Measurements from ENCODE around the gene FAM149A.

FAM149A gene

DNA sequence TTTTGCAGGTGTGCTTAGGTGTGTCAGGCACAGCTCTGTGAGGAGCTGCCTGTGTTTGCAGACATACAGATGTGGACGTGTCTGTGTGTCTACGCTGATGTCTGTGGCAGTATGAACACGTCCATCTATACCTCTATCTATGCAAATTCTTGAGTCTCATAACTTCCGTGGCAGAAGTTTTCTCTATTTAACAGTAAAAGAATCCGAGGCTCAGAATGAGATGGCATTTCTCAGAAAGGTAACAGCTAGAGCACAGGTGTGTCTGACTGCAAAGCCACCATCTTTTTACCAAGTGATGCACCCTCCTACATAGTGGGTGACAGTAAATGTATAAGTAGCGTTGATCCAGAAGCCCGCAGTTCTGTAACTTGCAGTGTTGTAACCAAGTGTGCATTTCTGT is 47.0 kb downstream of the FAM149A start:
- TF ChIP-seq, protein P1, sequence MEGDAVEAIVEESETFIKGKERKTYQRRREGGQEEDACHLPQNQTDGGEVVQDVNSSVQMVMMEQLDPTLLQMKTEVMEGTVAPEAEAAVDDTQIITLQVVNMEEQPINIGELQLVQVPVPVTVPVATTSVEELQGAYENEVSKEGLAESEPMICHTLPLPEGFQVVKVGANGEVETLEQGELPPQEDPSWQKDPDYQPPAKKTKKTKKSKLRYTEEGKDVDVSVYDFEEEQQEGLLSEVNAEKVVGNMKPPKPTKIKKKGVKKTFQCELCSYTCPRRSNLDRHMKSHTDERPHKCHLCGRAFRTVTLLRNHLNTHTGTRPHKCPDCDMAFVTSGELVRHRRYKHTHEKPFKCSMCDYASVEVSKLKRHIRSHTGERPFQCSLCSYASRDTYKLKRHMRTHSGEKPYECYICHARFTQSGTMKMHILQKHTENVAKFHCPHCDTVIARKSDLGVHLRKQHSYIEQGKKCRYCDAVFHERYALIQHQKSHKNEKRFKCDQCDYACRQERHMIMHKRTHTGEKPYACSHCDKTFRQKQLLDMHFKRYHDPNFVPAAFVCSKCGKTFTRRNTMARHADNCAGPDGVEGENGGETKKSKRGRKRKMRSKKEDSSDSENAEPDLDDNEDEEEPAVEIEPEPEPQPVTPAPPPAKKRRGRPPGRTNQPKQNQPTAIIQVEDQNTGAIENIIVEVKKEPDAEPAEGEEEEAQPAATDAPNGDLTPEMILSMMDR (IDR thresholded peaks at IDR 0.05; ENCODE audit: low read length) = no peak
- no peak for TF ChIP-seq EZH2 (optimal IDR thresholded peaks at IDR 0.05; ENCODE audit: low read depth, low read length)
- TF ChIP-seq EZH2phosphoT487 (IDR thresholded peaks at IDR 0.05; ENCODE audit: low read length) = no peak
- Histone ChIP-seq H3K4me1 (ENCODE audit: low read length) (no peaks in the 10 kb centered on the region), H3K4me3 (ENCODE audit: low read length) (no peak overlapping the region), H3K36me3 (replicated peaks; ENCODE audit: insufficient read depth, low read length) (no peaks in the 10 kb centered on the region), H3K9me3 (replicated peaks; ENCODE audit: insufficient read depth, low read length) (no peaks in the 10 kb centered on the region), H3K4me2 (ENCODE audit: low read depth, low read length) (no peak overlapping the region), H4K20me1 (ENCODE audit: insufficient read depth, low read length) (no peaks in the 10 kb centered on the region), H3K27me3 (replicated peaks; ENCODE audit: insufficient read depth, low read length) (no peaks in the 10 kb centered on the region), H3K9me2 (replicated peaks; ENCODE audit: insufficient read depth, low read length) (no peaks in the 10 kb centered on the region), H3K79me2 (ENCODE audit: low read length) (no peaks in the 10 kb centered on the region), H2AFZ (ENCODE audit: low read length) (no peak overlapping the region), H3K27ac (ENCODE audit: low read length) (peak overlapping the region; percentile 53; the same call in 1 of the 2 replicates), H3K9ac (ENCODE audit: low read length) (no peak overlapping the region), H3F3A (ENCODE audit: insufficient read depth, low read length) (peaks cover 3% of the 10 kb centered on the region; the same call in 1 of the 2 replicates)
- DNase-seq = peak; percentile 44

DNA sequence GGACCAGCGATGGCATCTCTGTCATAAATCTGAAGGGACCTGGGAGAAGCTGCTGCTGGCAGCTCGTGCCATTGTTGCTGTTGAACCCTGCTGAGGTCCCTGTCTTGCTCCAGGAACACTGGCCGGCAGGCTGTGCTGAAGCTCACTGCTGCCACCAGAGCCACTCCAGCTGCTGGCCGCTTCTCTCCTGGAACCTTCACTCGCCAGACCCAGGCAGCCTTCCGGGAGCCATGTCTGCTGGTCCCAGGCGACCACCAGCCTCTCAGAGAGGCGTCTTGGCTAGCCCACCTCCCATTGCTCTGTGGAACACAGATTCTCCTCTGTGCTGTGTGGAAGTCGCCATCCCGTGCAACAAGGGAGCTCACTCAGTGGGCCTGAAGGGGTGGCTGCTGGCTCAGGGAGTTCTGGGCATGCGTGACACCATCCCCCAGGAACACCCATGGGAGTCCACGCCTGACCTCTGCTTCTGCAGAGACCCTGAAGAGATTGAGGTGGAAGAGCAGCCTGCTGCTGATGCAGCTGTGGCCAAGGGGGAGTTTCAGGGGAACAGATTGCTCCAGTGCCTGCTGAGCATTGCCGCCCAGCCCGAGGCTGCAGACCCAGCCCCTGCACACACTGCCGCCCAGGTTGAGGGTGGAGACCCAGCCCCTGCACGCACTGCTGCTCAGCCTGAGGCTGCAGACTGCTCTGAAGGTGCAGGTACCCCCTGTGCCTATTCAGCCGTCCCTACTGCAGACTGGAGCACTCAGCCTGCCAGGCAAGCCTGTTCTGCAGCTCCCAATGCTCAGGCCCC is 53.7 kb downstream of the FAM149A start:
- Histone ChIP-seq H3K4me1 (ENCODE audit: low read length) (peaks cover 13% of the 10 kb centered on the region), H3K27ac (ENCODE audit: low read length) (no peak overlapping the region), H3K36me3 (replicated peaks; ENCODE audit: insufficient read depth, low read length) (no peaks in the 10 kb centered on the region), H3K9me2 (replicated peaks; ENCODE audit: insufficient read depth, low read length) (no peaks in the 10 kb centered on the region), H3K79me2 (ENCODE audit: low read length) (peaks cover 8% of the 10 kb centered on the region; the same call in 1 of the 2 replicates), H3F3A (ENCODE audit: insufficient read depth, low read length) (peaks cover 6% of the 10 kb centered on the region), H2AFZ (ENCODE audit: low read length) (no peak overlapping the region), H3K9me3 (replicated peaks; ENCODE audit: insufficient read depth, low read length) (no peaks in the 10 kb centered on the region), H3K27me3 (replicated peaks; ENCODE audit: insufficient read depth, low read length) (no peaks in the 10 kb centered on the region), H3K4me2 (ENCODE audit: low read depth, low read length) (no peak overlapping the region), H3K4me3 (ENCODE audit: low read length) (no peak overlapping the region), H4K20me1 (ENCODE audit: insufficient read depth, low read length) (no peaks in the 10 kb centered on the region), H3K9ac (ENCODE audit: low read length) (no peak overlapping the region)
- DNase-seq = no peak
- TF ChIP-seq EZH2 (optimal IDR thresholded peaks at IDR 0.05; ENCODE audit: low read depth, low read length) (no peak), EZH2phosphoT487 (IDR thresholded peaks at IDR 0.05; ENCODE audit: low read length) (no peak)
- TF ChIP-seq, protein P1 (IDR thresholded peaks at IDR 0.05; ENCODE audit: low read length) = no peak

DNA sequence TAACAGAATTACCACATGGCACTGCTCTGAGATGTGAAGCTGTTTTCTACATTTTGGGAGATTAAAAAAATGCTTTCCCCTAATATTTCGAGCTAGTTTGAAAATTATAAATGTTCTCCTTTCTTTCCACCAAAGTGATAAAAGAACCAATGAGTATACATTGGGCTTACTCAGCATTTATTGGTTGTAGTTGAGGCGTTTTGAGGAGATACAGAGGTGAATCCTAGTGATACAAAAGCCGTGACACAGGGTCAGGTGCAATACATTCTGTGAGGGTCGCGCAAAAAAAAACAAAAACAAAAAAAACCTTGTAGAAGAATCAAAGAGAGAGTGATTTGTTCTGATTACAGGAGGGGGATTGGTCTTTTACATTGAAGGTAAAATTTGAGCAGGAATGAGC is 54.5 kb downstream of the FAM149A start:
- no peaks in the 10 kb centered on the region for H3K9me2 ChIP-seq (replicated peaks; ENCODE audit: insufficient read depth, low read length)
- no peak overlapping the region for H3K4me3 ChIP-seq (ENCODE audit: low read length)
- H3K79me2 ChIP-seq (ENCODE audit: low read length) = peaks cover 8% of the 10 kb centered on the region; the same call in 1 of the 2 replicates
- peaks cover 13% of the 10 kb centered on the region for H3K4me1 ChIP-seq (ENCODE audit: low read length)
- no peaks in the 10 kb centered on the region for H3K27me3 ChIP-seq (replicated peaks; ENCODE audit: insufficient read depth, low read length)
- H3K27ac ChIP-seq (ENCODE audit: low read length) = no peak overlapping the region
- no peaks in the 10 kb centered on the region for H3K9me3 ChIP-seq (replicated peaks; ENCODE audit: insufficient read depth, low read length)
- no peak for DNase-seq
- no peak overlapping the region for H3K9ac ChIP-seq (ENCODE audit: low read length)
- no peak for TF ChIP-seq EZH2 (optimal IDR thresholded peaks at IDR 0.05; ENCODE audit: low read depth, low read length)
- TF ChIP-seq, protein P1 (IDR thresholded peaks at IDR 0.05; ENCODE audit: low read length) = no peak
- TF ChIP-seq EZH2phosphoT487 (IDR thresholded peaks at IDR 0.05; ENCODE audit: low read length) = no peak
- no peak overlapping the region for H3K4me2 ChIP-seq (ENCODE audit: low read depth, low read length)
- no peaks in the 10 kb centered on the region for H3K36me3 ChIP-seq (replicated peaks; ENCODE audit: insufficient read depth, low read length)
- no peak overlapping the region for H2AFZ ChIP-seq (ENCODE audit: low read length)
- H4K20me1 ChIP-seq (ENCODE audit: insufficient read depth, low read length) = no peaks in the 10 kb centered on the region
- H3F3A ChIP-seq (ENCODE audit: insufficient read depth, low read length) = peaks cover 6% of the 10 kb centered on the region
